ENCODE results near the gene AGBL1.
"Not testable (repeated sequence)": the region's sequence is repeated elsewhere in the genome, so short reads cannot be mapped to it uniquely, and the experiment has no call there.

Gene AGBL1

DNA sequence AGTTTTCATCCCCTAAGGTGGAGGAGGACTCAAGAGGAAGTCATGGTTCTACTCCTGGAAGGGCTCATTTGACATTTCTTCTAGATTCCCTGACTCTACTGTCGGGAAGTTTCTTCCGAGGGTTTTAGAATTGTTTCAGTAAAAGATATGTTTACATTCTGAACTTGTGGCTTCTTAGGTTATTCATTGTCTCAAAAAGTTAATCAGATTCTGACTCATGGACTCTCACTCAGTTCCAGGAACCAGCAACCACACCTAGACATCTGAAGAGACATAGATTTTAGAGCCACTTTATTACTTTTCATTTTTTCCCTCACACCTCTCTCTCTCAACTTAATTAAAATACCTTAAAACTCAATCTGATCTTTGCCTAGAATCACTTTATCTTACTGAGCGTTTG is 862.6 kb downstream of the AGBL1 start:
- TF ChIP-seq ZNF274 (IDR thresholded peaks at IDR 0.05; ENCODE audit: low read depth, low read length) = no peak
- no peak overlapping the region for H3K4me3 ChIP-seq (ENCODE audit: low read length)

DNA sequence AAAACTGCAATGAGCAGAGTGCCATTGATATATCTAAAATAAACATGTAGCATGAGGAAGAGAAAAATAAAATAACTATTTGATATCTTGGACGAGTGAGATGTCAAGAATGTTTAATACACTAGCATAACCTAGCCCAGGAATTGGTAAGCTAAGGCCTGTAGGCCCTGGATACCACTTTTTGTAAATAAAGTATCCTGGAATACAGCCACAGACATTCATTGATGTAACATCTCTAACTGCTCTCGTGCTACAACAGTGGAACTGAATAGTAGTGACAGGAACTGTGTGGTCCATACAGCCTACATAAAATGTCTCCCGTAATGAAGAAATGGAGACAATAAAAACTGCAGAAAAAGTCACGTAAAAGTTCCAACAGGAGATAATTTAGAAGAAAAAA is 869.0 kb downstream of the AGBL1 start:
- no peak for TF ChIP-seq ZNF274 (IDR thresholded peaks at IDR 0.05; ENCODE audit: low read depth, low read length)
- H3K4me3 ChIP-seq (ENCODE audit: low read length) = no peak overlapping the region

DNA sequence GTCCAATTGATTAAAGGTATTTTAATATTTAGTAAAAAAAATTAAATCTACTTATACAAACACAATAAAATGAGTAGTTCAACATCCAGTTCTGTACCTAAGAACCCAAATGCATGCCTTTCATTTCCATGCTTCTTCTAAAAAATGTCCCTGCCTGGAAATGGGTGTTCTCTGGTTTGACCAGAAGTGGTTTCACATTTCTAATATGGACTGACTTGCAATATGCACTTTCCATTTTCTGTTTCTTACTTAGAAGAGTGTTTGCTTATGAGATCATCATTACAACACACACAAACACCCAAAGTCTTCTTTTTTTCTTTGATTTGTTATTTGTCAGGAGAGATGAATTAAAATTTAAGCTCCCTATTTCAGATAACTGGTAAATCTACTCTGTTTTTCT is 879.6 kb downstream of the AGBL1 start:
- TF ChIP-seq ZNF274 (IDR thresholded peaks at IDR 0.05; ENCODE audit: low read depth, low read length) = no peak
- H3K4me3 ChIP-seq (ENCODE audit: low read length) = no peak overlapping the region

DNA sequence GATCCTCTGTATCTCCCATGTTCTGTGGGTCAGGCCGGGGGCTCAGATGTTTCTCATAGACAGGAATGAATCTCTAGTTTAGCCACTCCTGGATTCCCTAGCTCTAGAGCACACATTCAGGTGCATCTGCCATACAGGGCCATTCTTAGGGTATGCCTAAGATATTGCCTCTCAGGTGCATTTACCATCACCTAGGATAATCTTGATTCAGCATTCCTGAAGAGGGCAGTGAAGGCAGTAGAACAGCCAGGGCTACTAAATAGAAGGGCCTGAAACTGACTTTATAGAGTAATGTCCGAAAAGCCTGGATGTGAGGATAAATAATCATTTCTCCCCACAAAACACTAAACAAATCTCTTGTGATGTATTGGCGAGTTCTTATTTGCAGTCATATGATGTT is 882.0 kb downstream of the AGBL1 start:
- TF ChIP-seq ZNF274 (IDR thresholded peaks at IDR 0.05; ENCODE audit: low read depth, low read length) = no peak
- H3K4me3 ChIP-seq (ENCODE audit: low read length) = no peak overlapping the region

DNA sequence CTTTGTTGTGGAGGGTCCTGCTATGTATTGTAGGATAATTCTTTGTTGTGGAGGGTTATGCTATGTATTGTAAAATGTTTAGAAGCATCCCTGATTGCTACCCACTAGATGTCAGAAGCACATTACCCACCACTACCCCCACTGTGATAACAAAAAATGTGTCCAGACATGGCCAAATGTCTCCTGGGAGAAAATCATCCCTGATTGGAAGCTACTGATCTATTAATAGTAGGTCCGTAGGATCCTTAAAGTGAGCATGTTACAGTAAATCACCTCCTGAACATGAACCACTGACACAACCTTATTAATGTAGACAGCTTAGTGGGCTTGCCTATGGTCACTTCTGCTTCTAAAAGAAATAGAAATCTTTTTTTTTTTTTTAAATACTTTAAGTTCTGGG is 884.6 kb downstream of the AGBL1 start:
- no peak for TF ChIP-seq ZNF274 (IDR thresholded peaks at IDR 0.05; ENCODE audit: low read depth, low read length)
- H3K4me3 ChIP-seq (ENCODE audit: low read length) = no peak overlapping the region

DNA sequence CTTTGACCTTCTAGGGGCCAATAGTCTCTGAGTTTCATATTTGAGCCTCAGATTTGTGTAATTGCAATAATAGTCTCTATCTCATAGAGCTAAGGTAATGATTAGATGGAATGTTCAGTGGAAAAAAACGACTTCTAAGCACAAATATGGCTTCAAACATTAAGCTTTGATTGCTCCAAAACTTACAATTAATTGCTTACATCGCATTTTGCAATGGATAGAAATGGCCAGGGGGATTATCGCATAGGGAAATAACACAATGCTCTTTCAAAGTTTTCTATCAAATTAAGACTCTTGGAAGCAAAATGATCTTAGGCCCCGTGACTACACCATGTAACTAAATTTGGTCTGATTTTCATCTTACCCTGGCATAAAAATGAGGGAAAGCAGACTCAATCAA is 888.6 kb downstream of the AGBL1 start:
- TF ChIP-seq ZNF274 (IDR thresholded peaks at IDR 0.05; ENCODE audit: low read depth, low read length) = no peak
- H3K4me3 ChIP-seq (ENCODE audit: low read length) = no peak overlapping the region

DNA sequence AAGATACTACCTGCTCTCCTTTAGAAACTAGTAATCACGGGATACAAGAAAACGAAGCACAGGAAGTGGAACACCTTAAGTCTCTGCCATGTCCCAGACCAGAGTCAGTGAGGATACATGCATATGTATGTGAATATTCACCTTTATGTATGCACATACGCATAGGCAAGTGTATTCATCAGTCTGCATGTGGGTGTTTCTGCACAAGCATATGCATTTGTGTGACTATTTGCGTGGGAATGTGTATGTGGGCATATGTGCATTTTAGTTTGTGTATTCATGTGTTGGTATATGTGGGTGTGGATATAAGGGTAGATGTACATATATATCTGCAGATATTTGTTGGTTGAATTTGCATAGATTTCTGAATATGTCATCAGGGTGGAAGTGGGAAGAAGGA is 889.7 kb downstream of the AGBL1 start:
- TF ChIP-seq ZNF274 (IDR thresholded peaks at IDR 0.05; ENCODE audit: low read depth, low read length) = no peak
- H3K4me3 ChIP-seq (ENCODE audit: low read length) = no peak overlapping the region

DNA sequence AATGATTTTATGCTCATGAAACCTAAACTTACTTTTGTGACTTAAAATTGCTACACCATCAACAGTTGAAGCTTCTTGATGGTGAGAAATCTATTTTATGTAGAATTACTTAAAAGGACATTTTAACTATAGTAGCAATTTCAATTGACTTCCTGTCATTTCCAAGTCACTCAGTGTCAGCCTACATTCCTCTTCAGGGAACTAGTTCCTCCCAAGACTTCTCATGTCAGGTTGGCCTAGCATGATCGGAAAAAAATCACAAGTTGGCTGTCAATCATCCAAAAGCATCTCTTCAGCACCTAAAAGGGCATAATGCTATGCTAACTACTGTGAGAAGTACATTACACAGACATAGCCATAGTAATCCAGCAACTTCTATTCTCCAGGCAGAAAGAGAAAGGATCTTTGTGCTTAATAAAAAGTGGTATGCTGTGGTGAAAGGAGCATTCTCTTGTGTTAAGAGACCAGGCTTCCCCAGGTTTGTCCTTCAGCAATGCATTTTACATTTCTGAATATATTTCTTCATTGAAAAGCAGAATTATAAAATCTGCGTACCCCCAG is 893.7 kb downstream of the AGBL1 start:
- H3K4me3 ChIP-seq (ENCODE audit: low read length) = no peak overlapping the region
- TF ChIP-seq ZNF274 (IDR thresholded peaks at IDR 0.05; ENCODE audit: low read depth, low read length) = no peak

DNA sequence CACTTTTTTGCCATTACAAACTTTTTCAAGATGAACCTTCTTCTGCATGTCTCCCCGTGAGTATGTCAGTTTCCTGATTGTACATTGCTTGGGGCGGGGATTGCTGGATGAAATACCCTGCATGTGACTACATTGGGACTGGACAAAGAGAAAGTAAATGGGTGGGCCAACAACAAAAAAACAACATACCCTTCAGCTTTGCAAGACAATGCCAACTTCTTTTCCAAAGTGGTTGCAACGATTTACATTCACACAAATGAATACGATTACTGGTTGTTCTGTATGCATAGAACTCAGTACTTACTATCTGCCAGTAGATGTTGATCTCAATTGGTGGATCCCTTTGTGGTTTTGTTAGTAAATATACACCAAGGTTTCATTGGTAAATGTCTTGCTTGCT is 908.4 kb downstream of the AGBL1 start:
- no peak overlapping the region for H3K4me3 ChIP-seq (ENCODE audit: low read length)
- TF ChIP-seq ZNF274 (IDR thresholded peaks at IDR 0.05; ENCODE audit: low read depth, low read length) = no peak

DNA sequence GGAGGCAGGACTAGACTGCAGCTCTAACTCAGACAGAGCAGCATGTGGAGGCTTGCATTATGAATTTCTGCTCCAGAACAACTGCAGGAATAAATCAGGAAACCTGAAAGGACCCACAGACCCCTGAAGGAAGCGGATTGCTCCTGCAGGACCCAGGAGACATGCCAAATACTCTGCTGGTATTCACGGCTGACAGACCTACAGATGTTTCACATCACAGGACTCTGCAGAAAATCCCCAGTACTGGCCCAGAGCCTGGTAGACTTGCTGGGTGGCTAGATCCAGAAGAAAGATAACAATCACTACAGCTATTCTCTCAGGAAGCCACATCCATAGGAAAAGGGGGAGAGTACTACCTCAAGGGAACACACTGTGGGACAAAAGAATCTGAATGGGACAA is 942.1 kb downstream of the AGBL1 start:
- no peak for TF ChIP-seq ZNF274 (IDR thresholded peaks at IDR 0.05; ENCODE audit: low read depth, low read length)
- H3K4me3 ChIP-seq (ENCODE audit: low read length) = no peak overlapping the region

DNA sequence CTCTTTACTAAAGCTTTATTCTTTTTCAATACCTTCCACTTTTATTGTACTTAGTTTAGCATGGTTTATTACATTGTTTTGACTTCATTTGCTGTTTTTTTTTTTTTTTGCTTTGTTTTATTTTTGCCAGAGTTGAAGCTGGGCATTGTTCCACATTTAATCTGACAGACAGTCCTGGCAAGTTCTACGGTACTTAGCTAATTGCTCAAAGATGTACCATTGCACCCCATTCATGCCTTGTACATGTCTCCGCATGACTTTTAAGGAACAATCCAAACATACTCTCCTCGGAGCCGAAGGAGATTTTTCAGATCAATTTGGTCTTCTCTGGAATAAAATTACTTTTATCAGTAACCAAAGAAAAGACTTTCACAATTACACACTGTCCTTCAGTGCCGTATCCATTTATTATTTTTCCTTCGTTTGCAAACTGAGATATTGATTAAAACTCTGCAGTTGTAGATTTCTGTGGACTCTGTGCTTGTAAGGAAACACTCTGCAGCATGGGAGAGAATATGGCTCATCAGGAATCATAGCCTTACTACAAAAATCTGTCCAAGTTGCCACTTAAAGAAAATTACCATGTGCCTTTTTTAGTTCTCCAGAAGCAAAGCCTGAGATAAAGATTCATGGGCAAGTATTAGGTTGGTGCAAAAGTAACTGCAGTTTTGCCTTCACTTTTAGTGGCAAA is 952.0 kb downstream of the AGBL1 start:
- no peak for TF ChIP-seq ZNF274 (IDR thresholded peaks at IDR 0.05; ENCODE audit: low read depth, low read length)
- no peak overlapping the region for H3K4me3 ChIP-seq (ENCODE audit: low read length)

DNA sequence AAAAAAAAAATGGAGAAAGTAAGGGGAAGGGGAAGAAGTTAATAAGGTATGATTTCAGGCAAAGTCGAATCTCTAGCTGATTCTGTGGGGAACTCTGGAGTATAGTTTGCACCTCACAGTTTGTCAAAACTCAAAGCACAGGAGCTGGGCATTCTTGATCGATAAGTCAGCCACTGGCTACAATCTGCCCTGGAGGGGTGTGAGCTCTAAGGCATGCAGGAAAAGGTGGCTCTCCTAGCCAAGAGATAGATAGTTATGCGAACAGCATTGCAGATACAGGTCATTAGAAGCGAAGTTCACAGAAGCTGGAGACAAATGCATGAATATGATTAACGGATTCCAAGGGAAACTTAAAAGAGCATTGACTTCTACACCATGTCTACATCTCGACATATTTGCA is 952.6 kb downstream of the AGBL1 start:
- no peak overlapping the region for H3K4me3 ChIP-seq (ENCODE audit: low read length)
- no peak for TF ChIP-seq ZNF274 (IDR thresholded peaks at IDR 0.05; ENCODE audit: low read depth, low read length)

DNA sequence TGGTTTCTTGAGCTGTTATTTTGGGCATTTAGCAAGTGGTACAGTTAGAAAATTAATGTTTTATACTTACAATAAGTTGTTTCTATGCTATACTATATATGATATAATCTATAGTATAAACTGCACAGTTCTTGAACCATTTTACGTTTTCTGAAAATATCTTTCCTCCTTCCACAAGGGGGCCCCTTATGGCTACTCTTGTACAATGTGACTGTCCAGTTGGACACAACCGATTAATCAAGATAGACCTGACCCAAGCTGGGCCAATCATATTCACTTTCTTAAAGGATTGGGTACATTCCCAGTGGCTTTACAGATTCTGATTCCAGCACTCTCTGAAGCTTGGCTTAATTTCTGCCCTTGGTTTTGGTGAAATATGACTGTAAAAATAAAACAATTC is 953.4 kb downstream of the AGBL1 start:
- H3K4me3 ChIP-seq (ENCODE audit: low read length) = no peak overlapping the region
- TF ChIP-seq ZNF274 (IDR thresholded peaks at IDR 0.05; ENCODE audit: low read depth, low read length) = no peak

DNA sequence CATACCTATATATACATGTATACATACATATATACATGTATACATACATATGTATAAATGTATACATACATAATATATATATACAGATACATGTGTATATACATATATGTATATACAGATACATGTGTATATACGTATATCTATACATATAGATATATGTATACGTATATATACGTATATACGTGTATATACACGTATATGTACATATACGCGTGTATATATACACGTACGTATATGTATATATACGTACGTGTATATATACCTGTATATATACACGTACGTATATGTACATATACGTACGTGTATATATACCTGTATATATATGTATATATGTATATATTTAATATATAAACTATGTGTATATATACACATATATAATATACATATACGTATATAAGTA is 955.2 kb downstream of the AGBL1 start:
- H3K4me3 ChIP-seq (ENCODE audit: low read length) = no peak overlapping the region
- no peak for TF ChIP-seq ZNF274 (IDR thresholded peaks at IDR 0.05; ENCODE audit: low read depth, low read length)

DNA sequence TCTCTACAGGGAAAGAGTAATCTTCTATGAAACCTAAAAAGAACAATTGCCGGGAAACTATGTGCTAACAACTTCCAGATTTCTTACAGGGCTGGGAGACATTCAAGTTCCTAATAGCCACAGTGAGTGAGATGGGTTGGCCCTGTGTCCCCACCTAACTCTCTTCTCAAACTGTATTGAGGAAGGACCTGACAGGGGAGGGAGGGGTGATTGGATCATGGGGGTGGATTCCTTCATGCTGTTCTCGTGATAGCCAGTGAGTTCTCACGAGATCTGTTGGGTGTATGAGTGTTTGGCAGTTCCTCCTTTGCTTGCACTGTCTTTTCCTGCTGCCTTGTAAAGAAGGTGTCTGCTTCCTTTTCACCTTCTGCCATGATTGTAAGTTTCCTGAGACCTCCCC is 958.7 kb downstream of the AGBL1 start:
- no peak overlapping the region for H3K4me3 ChIP-seq (ENCODE audit: low read length)
- no peak for TF ChIP-seq ZNF274 (IDR thresholded peaks at IDR 0.05; ENCODE audit: low read depth, low read length)

DNA sequence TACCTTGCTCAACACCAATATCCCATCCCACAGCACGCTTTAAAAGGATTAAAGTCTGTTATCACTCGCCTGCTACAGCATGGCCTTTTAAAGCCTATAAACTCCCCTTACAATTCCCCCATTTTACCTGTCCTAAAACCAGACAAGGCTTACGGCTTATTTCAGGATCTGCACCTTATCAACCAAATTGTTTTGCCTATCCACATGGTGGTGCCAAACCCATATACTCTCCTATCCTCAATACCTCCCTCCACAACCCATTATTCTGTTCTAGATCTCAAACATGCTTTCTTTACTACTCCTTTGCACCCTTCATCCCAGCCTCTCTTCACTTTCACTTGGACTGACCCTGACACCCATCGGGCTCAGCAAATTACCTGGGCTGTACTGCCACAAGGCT is 962.9 kb downstream of the AGBL1 start:
- H3K4me3 ChIP-seq (ENCODE audit: low read length) = not testable (repeated sequence)

Data from GM08714 (cell line).